ENCODE data around the gene MKNK1.

The MKNK1 gene

DNA sequence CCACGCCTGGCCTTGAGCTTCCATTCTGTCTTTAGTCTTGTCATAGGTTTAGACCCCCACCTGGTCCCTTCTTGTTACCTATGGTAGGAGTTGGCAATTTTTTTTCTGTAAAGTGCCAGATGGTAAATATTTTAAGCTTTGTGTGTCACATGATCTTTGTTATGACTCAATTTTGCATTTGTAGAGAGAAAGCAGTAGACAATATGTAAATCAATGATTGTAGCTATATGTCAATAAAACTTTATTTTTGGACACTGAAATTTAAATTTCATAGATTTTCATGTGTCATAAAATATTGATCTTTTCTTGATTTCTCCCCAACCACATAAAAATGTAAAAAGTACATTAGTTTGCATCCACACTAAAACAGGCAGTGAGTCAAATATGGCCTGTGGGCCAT, 8.0 kb downstream of the MKNK1 start:
- DNase-seq (ENCODE audit: low read depth in 2 of 2) = no peak

DNA sequence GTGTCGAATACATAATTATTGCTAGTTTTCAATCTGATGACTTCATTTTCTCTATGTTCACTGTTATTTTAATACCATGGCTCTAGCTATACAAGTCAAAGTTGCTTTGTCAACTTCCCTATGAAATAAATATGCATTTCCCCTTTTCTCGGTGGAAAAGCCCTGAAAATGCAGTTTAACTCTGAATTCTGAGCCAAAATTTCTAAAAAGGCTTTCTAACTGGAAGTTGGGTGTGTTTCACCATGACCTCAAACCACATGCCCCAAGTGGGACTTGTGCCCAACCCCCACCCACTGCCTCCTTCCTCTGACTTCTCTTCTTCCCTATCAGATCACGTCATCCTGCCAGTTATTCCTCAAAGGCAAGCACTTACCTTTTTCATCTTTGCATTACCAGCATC, 8.9 kb downstream of the MKNK1 start:
- no peak for DNase-seq (ENCODE audit: low read depth in 2 of 2)

DNA sequence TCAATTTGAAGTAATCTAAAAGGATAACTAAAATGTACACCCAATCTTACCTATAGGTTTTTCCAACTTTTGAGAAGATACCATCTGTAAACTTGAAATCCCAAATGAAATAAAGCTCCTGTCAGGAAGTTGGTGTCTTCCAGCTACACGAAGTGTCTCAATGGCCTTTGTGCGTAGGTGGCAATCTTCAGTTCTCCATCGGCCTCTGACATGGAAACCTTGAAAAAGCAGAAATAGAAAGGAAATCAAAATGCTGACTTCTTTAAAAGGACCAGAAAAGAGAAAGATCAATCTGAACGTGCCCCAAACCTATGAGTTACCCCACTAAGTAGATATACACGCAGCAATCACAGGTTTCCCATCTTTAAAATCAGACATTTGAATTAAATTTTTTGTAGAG, 10.0 kb downstream of the MKNK1 start:
- no peak for DNase-seq (ENCODE audit: low read depth in 2 of 2)

DNA sequence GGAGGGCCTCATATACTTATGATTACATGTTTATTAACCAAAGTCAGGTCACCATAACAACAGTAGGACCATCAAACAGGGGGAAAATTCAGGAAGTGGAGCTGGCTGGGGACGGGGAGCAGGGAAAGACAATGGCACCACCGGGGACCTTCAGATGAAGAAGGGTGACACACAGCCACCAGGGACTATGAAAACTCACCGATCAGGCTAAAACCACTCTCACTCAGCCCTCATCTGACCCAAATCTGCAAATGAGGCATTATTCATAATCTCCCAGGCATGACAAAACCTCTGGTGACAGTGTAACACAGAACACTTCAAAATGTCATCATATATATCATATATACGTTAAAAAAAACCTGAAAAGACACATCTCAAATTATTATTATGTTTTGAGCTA, 11.2 kb downstream of the MKNK1 start:
- DNase-seq (ENCODE audit: low read depth in 2 of 2) = no peak

- no peak for DNase-seq (ENCODE audit: low read depth in 2 of 2)
These were observed 14.5 kb downstream of the MKNK1 start for GRCh38 chr1:46589529-46589928.

DNA sequence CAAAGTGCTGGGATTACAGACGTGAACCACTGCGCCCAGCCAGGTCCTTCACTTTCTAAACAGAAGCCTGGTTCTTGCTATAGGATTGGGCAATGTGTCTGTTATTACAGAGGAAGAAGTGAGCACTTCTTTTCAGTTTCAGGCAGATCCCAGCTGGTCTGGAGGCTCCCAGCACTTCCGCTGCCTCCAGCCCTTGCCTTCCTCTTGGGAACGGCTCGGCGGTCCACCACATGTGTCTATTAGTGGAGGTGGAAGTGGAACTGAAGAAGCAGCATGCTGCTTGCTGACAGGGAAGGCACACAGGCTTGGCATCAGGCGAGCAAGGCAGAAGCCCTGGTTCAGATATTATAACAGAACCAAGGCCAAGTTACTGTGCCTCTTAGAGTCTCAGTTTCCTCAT, 17.0 kb downstream of the MKNK1 start:
- no peak for DNase-seq (ENCODE audit: low read depth in 2 of 2)

- no peak for DNase-seq (ENCODE audit: low read depth in 2 of 2)
These were observed 18.6 kb downstream of the MKNK1 start for GRCh38 chr1:46585312-46585938.

DNA sequence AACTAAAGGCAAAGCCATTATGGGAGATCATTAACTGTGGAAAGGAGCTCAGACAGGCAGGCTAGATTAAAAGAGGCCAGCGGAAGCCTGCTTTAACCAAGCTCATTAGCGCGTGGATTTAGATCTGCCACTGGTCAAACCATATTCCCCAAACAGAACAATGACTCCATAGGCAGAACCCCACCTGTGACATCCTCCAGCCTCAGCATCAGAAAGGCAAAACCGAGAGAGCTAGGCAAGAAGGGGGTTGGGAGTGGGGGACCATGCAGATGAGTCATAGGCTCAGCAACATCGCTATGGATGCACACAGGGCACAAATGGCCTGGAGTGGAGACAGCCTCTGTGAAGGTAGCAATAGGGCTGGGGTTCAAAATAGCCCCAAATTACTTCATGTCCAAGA, 20.6 kb downstream of the MKNK1 start:
- no peak for DNase-seq (ENCODE audit: low read depth in 2 of 2)

GRCh38 chr1:46582972-46583371, 21.1 kb downstream of the MKNK1 start:
- DNase-seq (ENCODE audit: low read depth in 2 of 2) = no peak

DNA sequence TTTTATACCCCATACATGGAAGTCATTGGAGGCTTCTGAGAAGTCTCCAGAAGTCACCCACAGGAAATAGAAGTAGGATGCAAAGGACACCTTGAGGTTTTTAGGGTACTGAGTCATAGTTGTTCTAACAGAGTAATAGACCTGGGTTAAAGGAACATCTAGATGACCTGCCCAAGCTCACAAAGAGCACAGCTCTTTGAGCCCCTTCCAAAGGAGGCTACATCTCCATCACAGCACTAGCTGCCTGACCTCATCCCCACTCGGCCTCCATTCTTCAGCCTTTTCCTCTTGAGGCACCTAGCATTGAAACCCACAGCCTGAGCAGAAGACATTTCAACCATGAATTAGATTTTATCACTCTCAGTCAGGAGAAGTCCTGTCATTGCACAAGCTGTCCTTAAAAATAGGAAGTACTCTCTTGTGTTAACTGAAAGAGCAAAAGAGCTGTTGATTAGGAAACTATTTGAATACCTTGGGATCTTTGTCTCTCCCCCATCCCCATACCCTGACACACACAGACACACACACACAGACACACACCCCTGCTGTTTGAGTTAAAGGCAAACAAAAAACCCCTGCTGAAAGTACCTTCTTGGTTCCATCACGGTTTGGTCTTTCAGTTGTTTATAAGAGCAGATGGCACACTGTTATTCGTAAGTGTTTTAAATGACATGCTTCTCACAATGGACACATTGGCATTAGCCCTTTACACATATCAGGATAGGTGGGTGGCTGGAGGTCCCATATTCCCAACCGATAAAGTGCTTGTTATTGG, 22.2 kb downstream of the MKNK1 start:
- no peak for DNase-seq (ENCODE audit: low read depth in 2 of 2)

DNA sequence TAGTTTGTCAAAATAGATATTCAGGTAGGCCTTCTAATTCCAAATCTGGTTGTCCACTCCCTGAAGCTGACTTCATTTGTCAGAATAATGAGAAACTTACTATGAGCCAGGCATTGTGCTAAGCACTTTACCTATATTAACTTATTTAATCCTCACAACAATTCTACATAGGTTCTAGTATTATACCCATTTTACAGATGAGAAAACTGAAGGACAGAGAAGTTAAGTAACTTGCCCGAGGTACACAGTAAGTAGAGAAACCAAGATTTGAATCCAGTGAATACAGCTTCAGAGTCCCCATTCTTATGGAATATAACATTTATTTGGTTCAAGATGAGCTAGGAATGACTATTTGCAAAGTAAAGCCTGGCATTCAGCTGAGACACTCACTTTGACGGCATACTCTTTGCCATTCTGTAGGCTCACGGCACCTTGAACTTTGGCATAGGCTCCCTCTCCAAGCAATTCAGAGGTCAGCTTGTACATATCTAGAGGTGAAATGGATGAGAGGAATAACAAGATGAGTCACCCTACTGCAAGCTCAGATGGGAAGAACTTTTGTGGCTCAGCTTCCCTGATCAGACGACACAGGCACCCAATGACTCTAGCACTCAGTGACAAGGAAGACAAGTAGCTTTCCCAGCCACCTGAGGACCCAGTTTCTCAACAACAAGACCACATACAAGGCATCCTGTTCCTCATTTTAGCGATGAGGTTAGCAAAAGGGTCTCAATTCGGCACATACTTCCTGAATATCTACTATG, 23.7 kb downstream of the MKNK1 start:
- no peak for DNase-seq (ENCODE audit: low read depth in 2 of 2)

- no peak for DNase-seq (ENCODE audit: low read depth in 2 of 2)
These were observed 26.4 kb downstream of the MKNK1 start for GRCh38 chr1:46577671-46578070.

DNA sequence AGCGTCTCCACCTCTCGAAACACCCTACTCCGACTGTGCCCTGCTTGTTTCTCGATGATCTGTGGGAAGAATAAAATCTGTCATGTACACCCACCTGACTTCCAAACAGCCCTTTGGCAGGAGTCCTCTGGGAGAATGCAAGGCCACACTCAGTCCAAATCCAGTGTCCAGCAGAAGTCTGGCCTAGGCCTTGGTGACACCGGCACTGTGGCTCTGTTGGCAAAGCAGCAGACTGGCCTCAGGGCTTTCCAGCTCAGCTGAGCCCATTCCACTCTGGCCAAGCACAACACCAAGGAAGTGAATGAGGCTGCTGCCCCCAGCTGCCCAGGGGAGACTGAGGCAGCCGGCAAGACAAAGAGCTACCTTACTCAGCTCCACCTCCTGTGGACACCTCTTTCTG, 27.5 kb downstream of the MKNK1 start:
- DNase-seq (ENCODE audit: low read depth in 2 of 2) = no peak

GRCh38 chr1:46575778-46576177, 28.3 kb downstream of the MKNK1 start:
- no peak for DNase-seq (ENCODE audit: low read depth in 2 of 2)

DNA sequence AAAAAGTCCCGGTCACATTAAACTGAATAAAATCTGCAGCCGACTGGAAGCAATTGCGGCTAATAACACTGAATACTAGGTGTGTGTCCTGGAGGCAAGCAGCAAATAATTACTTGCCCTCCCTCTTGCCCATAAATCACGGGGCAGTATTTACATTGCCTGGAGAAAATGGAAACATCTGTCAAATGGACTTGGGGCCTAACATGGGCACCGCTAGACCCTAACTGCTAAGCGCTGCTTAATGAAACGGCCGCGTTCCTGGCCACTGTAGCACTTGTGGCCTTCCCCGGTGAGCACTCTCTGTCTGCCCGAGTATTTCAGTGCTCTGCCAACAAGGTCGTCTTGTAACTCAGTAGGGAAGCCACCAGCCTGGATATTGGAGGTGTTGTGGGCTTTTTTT, 28.8 kb downstream of the MKNK1 start:
- no peak for DNase-seq (ENCODE audit: low read depth in 2 of 2)

- no peak for DNase-seq (ENCODE audit: low read depth in 2 of 2)
These were observed 32.3 kb downstream of the MKNK1 start for GRCh38 chr1:46571691-46572225.

DNA sequence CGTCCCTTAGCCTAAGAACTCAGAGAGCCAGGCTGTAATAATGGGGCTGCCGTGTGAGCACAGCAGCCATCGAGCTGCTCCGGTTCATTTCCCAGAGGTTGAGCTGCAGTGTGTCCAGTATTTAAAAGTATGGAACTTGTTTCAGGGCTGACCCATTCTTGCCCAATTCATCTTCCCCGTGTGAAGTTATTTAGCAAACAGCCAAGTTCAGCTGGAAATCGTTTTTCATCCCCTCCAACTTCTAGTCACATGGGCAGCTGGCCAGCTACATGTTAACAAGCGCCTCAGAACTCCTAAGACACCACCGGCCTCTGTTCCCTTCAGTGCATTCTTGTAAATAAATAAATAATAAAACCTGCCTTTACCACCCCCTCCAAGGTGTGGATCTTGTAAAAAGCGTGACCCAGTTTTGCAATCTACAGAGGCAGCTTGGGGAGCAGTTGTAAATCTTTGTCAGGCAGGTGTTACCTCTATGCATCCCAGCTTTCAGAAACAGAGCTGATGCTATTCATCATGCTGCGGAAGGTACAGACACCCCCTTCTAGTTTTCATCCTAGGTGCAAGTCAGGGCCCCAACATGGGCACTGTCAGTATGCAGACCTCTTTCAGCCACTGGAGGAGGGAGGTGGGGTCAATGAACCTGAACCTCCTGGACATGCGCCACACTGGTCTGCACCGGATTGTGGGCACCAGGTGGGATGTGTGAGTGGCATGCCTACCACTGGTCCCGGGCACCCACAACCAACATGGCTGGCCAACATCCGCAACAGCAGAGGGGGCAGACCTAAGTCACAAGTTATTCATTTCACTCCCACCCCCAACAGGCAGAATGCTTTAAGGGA, 34.0 kb downstream of the MKNK1 start:
- no peak for DNase-seq (ENCODE audit: low read depth in 2 of 2)

DNA sequence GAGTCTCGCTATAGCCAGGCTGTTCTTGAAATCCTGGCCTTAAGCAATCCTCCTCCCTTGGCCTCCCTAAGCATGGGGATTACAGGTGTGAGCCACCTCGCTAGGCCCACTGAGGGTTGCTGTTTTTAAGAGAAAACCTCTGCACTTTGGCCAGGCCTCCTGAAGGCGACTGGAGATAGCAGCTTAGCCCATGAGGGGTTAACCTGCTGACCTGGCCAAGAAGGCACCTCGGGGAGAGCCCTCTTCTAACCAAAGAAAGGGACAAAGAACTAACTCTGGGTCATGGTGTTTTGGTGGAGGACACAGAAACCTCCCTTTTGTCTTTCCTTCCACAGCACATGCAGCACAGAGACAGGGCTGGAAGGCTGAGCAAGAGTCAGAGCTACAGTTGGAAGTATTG, 35.0 kb downstream of the MKNK1 start:
- no peak for DNase-seq (ENCODE audit: low read depth in 2 of 2)

DNA sequence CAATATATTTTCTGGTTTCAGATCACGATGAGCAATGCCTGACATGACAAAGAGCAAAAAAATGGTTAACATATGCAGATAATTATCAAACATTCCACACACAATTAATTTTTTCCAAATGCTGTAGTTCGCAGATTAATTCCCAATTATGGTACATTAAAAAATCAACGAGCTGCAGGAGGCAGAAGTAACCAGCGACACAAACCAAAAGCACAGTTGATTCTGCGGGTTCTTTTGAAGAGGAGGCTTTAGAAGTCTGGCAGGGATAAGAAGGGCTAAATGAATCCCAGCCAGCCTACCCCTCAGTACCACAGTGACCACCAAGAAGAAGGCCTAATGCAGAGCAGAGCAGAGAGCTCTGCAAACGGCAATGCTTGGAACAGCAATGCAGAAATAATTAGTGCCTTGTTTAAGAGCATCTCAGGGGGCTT, 35.6 kb downstream of the MKNK1 start:
- no peak for DNase-seq (ENCODE audit: low read depth in 2 of 2)

DNA sequence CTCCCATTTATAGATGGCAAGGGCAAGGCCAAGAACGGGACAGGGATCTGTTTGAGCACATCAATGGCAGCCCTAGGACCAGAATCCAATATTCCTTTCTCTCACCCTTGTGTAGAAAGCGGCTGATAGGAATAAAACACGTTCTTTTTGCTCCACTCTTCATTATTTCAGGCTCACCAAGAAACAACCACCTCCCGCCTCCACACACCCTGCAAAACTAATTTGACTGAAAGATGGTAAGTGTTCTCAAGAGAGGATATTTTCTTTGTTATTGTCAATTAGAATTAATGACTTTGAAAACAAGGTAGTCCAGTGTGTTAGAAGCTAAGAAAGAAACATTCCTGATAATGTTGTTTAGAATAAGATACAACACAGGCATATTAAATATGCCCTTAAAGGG, 40.7 kb downstream of the MKNK1 start:
- DNase-seq (ENCODE audit: low read depth in 2 of 2) = no peak

DNA sequence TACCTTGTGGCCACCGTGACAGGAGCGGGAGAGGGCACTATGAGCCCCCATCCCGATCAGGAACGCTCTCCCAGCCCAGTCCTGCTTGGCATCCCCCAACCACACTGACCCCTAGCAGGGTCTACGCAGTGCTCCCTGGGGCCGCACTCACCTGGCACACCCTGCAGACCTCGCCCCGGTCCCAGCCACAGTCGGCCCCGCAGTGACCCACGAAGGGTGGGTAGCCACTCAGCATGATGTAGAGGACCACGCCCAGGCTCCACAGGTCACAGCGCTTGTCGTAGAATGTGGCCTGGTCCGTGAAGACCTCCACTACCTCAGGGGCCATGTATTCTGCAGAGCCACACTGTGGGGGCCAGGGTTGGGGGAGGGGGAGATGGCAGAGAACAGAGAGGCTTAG, 41.6 kb downstream of the MKNK1 start:
- DNase-seq (ENCODE audit: low read depth in 2 of 2) = no peak

DNA sequence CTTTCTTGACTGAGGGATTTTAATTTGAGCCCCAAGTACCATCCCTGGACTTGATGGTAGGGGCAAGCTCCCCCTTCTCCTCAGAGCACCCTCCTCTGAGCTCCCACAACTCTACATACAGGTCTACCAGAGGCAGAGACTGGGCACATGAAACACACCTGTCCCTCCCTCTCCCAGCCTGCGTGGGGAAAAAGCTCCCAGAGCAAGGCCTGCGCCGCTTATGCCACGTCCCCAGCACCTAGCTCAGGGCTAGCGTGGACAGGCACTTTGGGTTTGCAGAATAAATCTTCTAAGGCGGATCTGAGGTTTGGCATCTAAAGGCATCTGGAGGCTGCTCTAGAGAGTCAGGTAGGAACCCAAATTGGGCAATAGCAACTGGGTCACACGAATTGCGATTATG, 45.1 kb downstream of the MKNK1 start:
- no peak for DNase-seq (ENCODE audit: low read depth in 2 of 2)

Data from stimulated activated CD8-positive, alpha-beta memory T cell treated with anti-CD3 and anti-CD28 coated beads, Interleukin-7, amount 100 ng/mL, for 4 hours (primary cell).